ENCODE measurements around the gene DAAM2.

DNA sequence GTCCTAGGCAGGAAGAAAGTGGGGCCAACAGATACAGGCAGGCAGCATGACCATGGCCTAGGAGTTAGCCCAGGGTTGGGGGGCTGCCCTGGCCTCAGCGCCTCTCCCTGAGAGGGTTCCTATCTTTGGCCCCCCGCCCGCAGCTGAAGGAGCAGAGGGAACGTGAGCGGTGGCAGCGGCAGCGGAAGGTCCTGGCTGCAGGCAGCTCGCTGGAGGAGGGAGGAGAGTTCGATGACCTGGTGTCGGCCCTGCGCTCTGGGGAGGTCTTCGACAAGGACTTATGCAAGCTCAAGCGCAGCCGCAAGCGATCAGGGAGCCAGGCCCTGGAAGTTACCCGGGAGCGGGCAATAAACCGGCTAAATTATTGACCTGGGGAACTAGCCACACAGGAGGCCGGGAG is 109.5 kb downstream of the DAAM2 start:
- no peak for TF ChIP-seq TAF1 (IDR thresholded peaks at IDR 0.05; ENCODE audit: low read depth, low read length)
- no peak for TF ChIP-seq POLR2A (IDR thresholded peaks at IDR 0.05; ENCODE audit: low read depth, low read length)
- TF ChIP-seq POLR2AphosphoS5 (IDR thresholded peaks at IDR 0.05; ENCODE audit: low read depth, low read length): no peak
- no peak for TF ChIP-seq SPI1 (IDR thresholded peaks at IDR 0.05; ENCODE audit: low read depth, low read length)

All from GM12891 (cell line).